Measurements from ENCODE around the gene WDR17.

The WDR17 gene

GRCh38 chr4:176052744-176053143 is 12.9 kb upstream of the WDR17 start:
- Histone ChIP-seq H3K4me3 (ENCODE audit: severe bottlenecking) (no peak overlapping the region), H3K27me3 (ENCODE audit: insufficient read depth, poor library complexity, severe bottlenecking) (no peaks in the 10 kb centered on the region), H3K9me3 (ENCODE audit: severe bottlenecking) (no peaks in the 10 kb centered on the region), H3K36me3 (ENCODE audit: low read depth) (no peaks in the 10 kb centered on the region), H3K4me1 (ENCODE audit: insufficient read depth, poor library complexity, severe bottlenecking) (no peaks in the 10 kb centered on the region), H3K27ac (ENCODE audit: poor library complexity, severe bottlenecking) (no peak overlapping the region)
- no peak for ATAC-seq (ENCODE audit: low read depth)
- no peak for TF ChIP-seq CTCF (IDR thresholded peaks at IDR 0.05; ENCODE audit: poor library complexity, severe bottlenecking)
- no peak for DNase-seq (ENCODE audit: low spot score)

- Histone ChIP-seq H3K4me3 (ENCODE audit: severe bottlenecking) (no peak overlapping the region), H3K9me3 (ENCODE audit: severe bottlenecking) (no peaks in the 10 kb centered on the region), H3K27ac (ENCODE audit: poor library complexity, severe bottlenecking) (no peak overlapping the region), H3K4me1 (ENCODE audit: insufficient read depth, poor library complexity, severe bottlenecking) (no peaks in the 10 kb centered on the region), H3K27me3 (ENCODE audit: insufficient read depth, poor library complexity, severe bottlenecking) (no peaks in the 10 kb centered on the region), H3K36me3 (ENCODE audit: low read depth) (no peaks in the 10 kb centered on the region)
- DNase-seq (ENCODE audit: low spot score) = no peak
- no peak for TF ChIP-seq CTCF (IDR thresholded peaks at IDR 0.05; ENCODE audit: poor library complexity, severe bottlenecking)
- ATAC-seq (ENCODE audit: low read depth) = no peak
Measured at GRCh38 chr4:176053785-176054184, 11.9 kb upstream of the WDR17 start.

GRCh38 chr4:176054942-176055341 is 10.7 kb upstream of the WDR17 start:
- peak; percentile 40 for TF ChIP-seq CTCF (IDR thresholded peaks at IDR 0.05; ENCODE audit: poor library complexity, severe bottlenecking)
- Histone ChIP-seq H3K27ac (ENCODE audit: poor library complexity, severe bottlenecking) (no peak overlapping the region), H3K9me3 (ENCODE audit: severe bottlenecking) (no peaks in the 10 kb centered on the region), H3K4me1 (ENCODE audit: insufficient read depth, poor library complexity, severe bottlenecking) (no peaks in the 10 kb centered on the region), H3K4me3 (ENCODE audit: severe bottlenecking) (no peak overlapping the region), H3K36me3 (ENCODE audit: low read depth) (no peaks in the 10 kb centered on the region), H3K27me3 (ENCODE audit: insufficient read depth, poor library complexity, severe bottlenecking) (no peaks in the 10 kb centered on the region)
- ATAC-seq (ENCODE audit: low read depth) (no peak), DNase-seq (ENCODE audit: low spot score) (no peak)

DNA sequence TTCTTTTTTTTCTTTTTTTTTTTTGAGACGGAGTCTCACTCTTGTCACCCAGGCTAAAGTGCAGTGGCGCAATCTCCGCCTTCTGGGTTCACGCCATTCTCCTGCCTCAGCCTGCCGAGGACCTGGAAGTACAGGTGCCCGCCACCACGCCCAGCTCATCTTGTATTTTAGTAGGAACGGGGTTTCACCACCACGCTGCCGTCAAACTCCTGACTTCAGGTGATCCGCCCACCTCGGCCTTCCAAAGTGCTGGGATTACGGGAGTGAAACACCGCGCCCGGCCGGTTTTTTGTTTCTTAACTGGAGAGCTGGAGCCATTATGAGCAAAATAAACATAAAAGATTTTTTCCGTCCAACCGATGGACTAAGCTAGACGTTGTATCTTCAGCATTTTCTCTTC is 1.9 kb upstream of the WDR17 start:
- Histone ChIP-seq H3K4me3 (ENCODE audit: severe bottlenecking) (no peak overlapping the region), H3K4me1 (ENCODE audit: insufficient read depth, poor library complexity, severe bottlenecking) (peaks cover 5% of the 10 kb centered on the region), H3K27ac (ENCODE audit: poor library complexity, severe bottlenecking) (no peak overlapping the region), H3K36me3 (ENCODE audit: low read depth) (no peaks in the 10 kb centered on the region), H3K27me3 (ENCODE audit: insufficient read depth, poor library complexity, severe bottlenecking) (no peaks in the 10 kb centered on the region), H3K9me3 (ENCODE audit: severe bottlenecking) (no peaks in the 10 kb centered on the region)
- no peak for DNase-seq (ENCODE audit: low spot score)
- no peak for ATAC-seq (ENCODE audit: low read depth)
- TF ChIP-seq CTCF (IDR thresholded peaks at IDR 0.05; ENCODE audit: poor library complexity, severe bottlenecking) = no peak

DNA sequence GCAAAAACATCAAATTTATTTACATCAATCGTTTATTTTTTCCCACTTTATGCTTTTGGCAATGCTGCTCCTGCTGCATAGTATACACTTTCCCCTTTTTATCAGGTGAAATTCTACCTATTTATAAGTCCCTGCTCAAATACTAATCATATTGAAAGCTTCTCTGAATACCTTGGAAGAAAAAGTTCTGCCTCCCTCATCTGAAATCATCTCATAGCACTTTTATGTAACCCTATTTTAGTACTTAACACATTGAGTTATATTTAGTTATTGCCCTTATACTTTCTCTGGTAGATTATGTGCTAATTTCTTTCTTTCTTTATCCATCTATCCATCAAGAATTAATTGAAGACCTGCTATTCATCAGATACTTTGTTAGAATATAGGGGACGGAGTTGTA is 1.1 kb upstream of the WDR17 start:
- Histone ChIP-seq H3K4me3 (ENCODE audit: severe bottlenecking) (no peak overlapping the region), H3K36me3 (ENCODE audit: low read depth) (no peaks in the 10 kb centered on the region), H3K27me3 (ENCODE audit: insufficient read depth, poor library complexity, severe bottlenecking) (no peaks in the 10 kb centered on the region), H3K4me1 (ENCODE audit: insufficient read depth, poor library complexity, severe bottlenecking) (peaks cover 5% of the 10 kb centered on the region), H3K9me3 (ENCODE audit: severe bottlenecking) (no peaks in the 10 kb centered on the region), H3K27ac (ENCODE audit: poor library complexity, severe bottlenecking) (no peak overlapping the region)
- no peak for TF ChIP-seq CTCF (IDR thresholded peaks at IDR 0.05; ENCODE audit: poor library complexity, severe bottlenecking)
- ATAC-seq (ENCODE audit: low read depth) = no peak
- DNase-seq (ENCODE audit: low spot score) = no peak
